Measurements from ENCODE around the gene MGAT4A.

DNA sequence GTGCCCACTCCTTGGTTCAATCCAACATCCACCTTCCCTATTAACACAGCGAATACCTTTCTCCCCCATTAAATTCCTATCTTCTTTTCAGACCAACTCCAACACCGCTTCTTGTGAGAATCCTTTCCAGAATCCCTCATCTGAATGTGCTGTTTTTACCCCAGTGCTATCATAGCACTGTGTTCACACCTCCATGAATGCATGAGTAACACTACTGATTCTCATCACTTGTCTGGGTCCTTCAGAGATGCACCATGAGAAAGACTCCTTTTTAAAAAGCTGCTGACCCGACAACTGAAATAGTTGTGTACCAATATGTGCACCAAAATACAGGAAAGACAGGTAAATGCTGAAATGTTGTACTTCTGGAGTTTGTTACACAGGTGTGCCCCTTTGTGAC is 18.8 kb downstream of the MGAT4A start:
- TF ChIP-seq EP300 (IDR thresholded peaks at IDR 0.05) (no peak), POLR2A (IDR thresholded peaks at IDR 0.05) (no peak)
- TF ChIP-seq, protein P1, sequence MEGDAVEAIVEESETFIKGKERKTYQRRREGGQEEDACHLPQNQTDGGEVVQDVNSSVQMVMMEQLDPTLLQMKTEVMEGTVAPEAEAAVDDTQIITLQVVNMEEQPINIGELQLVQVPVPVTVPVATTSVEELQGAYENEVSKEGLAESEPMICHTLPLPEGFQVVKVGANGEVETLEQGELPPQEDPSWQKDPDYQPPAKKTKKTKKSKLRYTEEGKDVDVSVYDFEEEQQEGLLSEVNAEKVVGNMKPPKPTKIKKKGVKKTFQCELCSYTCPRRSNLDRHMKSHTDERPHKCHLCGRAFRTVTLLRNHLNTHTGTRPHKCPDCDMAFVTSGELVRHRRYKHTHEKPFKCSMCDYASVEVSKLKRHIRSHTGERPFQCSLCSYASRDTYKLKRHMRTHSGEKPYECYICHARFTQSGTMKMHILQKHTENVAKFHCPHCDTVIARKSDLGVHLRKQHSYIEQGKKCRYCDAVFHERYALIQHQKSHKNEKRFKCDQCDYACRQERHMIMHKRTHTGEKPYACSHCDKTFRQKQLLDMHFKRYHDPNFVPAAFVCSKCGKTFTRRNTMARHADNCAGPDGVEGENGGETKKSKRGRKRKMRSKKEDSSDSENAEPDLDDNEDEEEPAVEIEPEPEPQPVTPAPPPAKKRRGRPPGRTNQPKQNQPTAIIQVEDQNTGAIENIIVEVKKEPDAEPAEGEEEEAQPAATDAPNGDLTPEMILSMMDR (IDR thresholded peaks at IDR 0.05), result no peak
